SKM-1 (cell line): ENCODE results near the gene OR1F1.

ENCODE experiments used
- DNase-seq: peaks from one replicate; lab custom pipeline; 2025; ENCODE audit not compliant: unreplicated experiment; lab: John Stamatoyannopoulos, UW

Gene OR1F1

GRCh38 chr16:3246002-3246401, 58.0 kb downstream of the OR1F1 start:
- DNase-seq: no peak

DNA sequence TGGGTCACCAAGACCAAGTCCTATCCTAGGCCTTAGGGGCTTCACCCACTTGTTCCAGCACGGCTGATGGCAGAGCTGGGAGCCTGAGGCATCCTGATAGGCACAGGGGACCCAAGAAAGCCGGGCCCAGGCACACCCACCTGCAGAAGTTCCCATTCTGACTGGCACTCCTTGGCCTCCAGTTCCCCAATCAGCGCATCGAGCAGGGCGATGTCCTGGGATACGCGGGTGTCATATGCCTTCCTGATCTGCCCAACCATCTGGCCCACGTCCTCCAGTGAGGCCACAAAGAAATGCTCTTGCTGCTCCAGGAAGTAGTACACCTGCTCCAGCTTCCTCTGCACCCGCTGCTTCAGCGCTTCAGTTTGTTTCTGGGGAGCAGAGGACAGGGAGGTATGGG, 58.9 kb downstream of the OR1F1 start:
- no peak for DNase-seq

DNA sequence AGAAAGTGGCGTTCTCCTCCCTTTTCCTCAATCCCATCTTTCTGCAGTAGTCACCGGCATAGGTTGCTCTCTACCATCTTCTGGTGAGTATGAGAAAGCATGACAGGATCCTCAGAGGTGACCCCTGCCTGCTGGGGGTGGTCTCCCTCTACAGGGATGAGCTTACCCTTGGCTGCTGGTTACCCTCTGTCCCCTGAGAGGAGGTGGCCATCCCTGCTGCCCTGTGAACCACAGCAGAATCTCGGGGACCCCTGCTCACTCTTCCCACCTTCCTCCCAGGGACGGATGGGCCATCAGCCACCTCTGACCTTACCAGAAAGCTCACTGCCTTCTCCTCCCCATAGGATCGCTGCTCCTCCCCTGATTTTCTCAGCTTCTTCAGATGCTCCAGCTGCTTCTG, 60.6 kb downstream of the OR1F1 start:
- DNase-seq: no peak

- no peak for DNase-seq
These were observed 61.0 kb downstream of the OR1F1 start for GRCh38 chr16:3249020-3249419.

- no peak for DNase-seq
These were observed 61.4 kb downstream of the OR1F1 start for GRCh38 chr16:3249451-3249850.

DNA sequence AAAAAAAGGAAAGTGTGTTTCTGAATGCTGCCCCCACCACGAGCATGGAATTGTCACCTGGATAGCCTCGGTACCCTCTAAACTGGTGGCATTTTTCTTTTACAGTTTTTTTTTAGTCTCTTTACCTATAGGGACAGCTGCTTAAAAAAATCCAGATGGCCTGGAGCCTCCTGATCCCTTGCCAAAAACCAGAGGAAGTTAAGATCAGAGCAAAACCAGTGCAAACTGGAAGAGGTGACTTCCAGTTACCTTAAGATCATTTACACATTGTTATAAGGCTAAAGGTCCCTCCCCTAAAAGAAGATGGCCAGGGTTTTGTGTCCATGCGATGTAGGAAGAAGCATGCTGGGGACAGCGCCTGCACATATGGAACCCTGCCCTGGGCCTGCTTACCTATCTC, 65.0 kb downstream of the OR1F1 start:
- no peak for DNase-seq

DNA sequence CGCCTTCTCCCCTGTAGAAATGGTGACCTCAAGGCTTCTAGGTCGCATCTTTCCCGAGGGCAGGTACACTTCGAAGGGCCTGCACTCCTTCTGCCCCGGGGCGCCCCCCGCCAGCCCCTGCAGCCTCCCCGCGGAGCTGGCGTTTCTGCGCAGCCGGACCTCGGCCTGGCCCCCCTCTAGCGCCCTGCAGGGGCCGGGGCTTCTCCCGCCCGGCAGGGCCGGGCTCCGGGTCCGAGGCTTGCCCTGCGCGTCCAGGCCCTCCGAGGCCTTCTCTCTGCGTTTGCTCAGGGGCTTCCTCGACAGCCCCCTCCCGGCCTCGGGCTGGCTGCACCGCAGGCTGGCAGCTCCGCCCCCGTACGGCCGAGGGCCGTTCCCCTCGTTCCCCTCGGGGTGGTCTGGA, 66.3 kb downstream of the OR1F1 start:
- DNase-seq: no peak
